IMR-90 (cell line): ENCODE results near the gene NCOA7. TPM values are rescaled to one million over a fixed set of nuclear protein-coding genes. Genes with fewer than 3 reads are reported as not detected.

Source experiments
- ATAC-seq: fragments of 200-7000 bp; cut with Tn5 transposase; 2 replicates; pipeline ENCODE4 v1.9.1; 2020; ENCODE audit warnings: low read depth, mild to moderate bottlenecking, moderate library complexity
- BruUV-seq: library from RNA; stranded (reverse); fragments of 400-500 nt; replicated peaks from 2 replicates; lab custom pipeline; 2021; lab: Mats Ljungman, UMichigan
- CTCF ChIA-PET: fragments of 300-600 bp; formaldehyde crosslinking; extraction: SDS; loops from one replicate; lab custom pipeline; 2021; ENCODE audit warnings: antibody characterized with exemption; lab: Yijun Ruan, JAX
- POLR2A ChIA-PET: fragments of 300-600 bp; sonication (Branson Sonifier 250); formaldehyde crosslinking; loops from one replicate; lab custom pipeline; 2022; ENCODE audit warnings: antibody characterized with exemption; ENCODE audit not compliant: unreplicated experiment; lab: Charles Lee
- DNase-seq: peaks from one replicate; pipeline ENCODE4 v3.0.0; 2013
- H2AFZ ChIP-seq: replicated peaks from 2 replicates; pipeline ENCODE3; 2013; ENCODE audit warnings: low read length, mild to moderate bottlenecking; ENCODE audit not compliant: poor library complexity
- H2AK5ac ChIP-seq: 2 replicates; pipeline ENCODE4 v1.6.1; 2013; ENCODE audit warnings: low read depth, low read length, inconsistent platforms
- H2AK9ac ChIP-seq: replicated peaks from 2 replicates; pipeline ENCODE3; 2013; ENCODE audit warnings: mild to moderate bottlenecking, low read depth, low read length, moderate library complexity; ENCODE audit not compliant: poor library complexity
- H2BK120ac ChIP-seq: 2 replicates; pipeline ENCODE4 v1.6.1; 2013; ENCODE audit warnings: low read depth, low read length, inconsistent platforms
- H2BK15ac ChIP-seq: 3 replicates; pipeline ENCODE4 v1.6.1; 2013; ENCODE audit warnings: low read depth, low read length, inconsistent platforms
- H2BK20ac ChIP-seq: 2 replicates; pipeline ENCODE4 v1.6.1; 2013; ENCODE audit warnings: low read depth, mild to moderate bottlenecking, inconsistent platforms, low read length, moderate library complexity
- H2BK5ac ChIP-seq: 2 replicates; pipeline ENCODE4 v1.6.1; 2013; ENCODE audit warnings: mild to moderate bottlenecking, low read depth, low read length, inconsistent platforms; ENCODE audit not compliant: poor library complexity, severe bottlenecking
- H3K14ac ChIP-seq: replicated peaks from 2 replicates; pipeline ENCODE4 v1.6.1; 2013; ENCODE audit warnings: low read depth, low read length, inconsistent platforms
- H3K18ac ChIP-seq: 2 replicates; pipeline ENCODE4 v1.6.1; 2013; ENCODE audit warnings: low read depth, low read length, control low read depth
- H3K23ac ChIP-seq: 2 replicates; pipeline ENCODE4 v1.6.1; 2013; ENCODE audit warnings: low read depth, low read length, inconsistent platforms
- H3K27ac ChIP-seq: 2 replicates; pipeline ENCODE4 v1.5.1; 2013; ENCODE audit warnings: mild to moderate bottlenecking, control low read depth, low read length; ENCODE audit not compliant: insufficient read depth
- H3K27me3 ChIP-seq: 2 replicates; pipeline ENCODE4 v1.6.1; 2013; ENCODE audit warnings: low read length; ENCODE audit not compliant: control insufficient read depth, insufficient read depth
- H3K36me3 ChIP-seq: 2 replicates; pipeline ENCODE4 v1.6.1; 2013; ENCODE audit warnings: low read length, mixed read lengths; ENCODE audit not compliant: control insufficient read depth, insufficient read depth
- H3K4ac ChIP-seq: 2 replicates; pipeline ENCODE4 v1.6.1; 2013; ENCODE audit warnings: low read depth, low read length, inconsistent platforms
- H3K4me1 ChIP-seq: 2 replicates; pipeline ENCODE4 v1.6.1; 2013; ENCODE audit warnings: low read length, mixed read lengths; ENCODE audit not compliant: control insufficient read depth, insufficient read depth
- H3K4me2 ChIP-seq: 2 replicates; pipeline ENCODE4 v1.6.1; 2013; ENCODE audit warnings: low read depth, mild to moderate bottlenecking, control low read depth, low read length, moderate library complexity
- H3K4me3 ChIP-seq: 2 replicates; pipeline ENCODE4 v1.5.1; 2013; ENCODE audit warnings: low read depth, mild to moderate bottlenecking, control low read depth, low read length, moderate library complexity; ENCODE audit not compliant: insufficient read depth
- H3K56ac ChIP-seq: 2 replicates; pipeline ENCODE4 v1.6.1; 2013; ENCODE audit warnings: low read length, inconsistent platforms; ENCODE audit not compliant: insufficient read depth; ENCODE audit errors: extremely low read depth
- H3K79me1 ChIP-seq, 2 experiments: 2 replicates each; pipeline ENCODE4 v1.6.1; 2013; ENCODE audit warnings: low read length in 2 of 2, inconsistent platforms in 1 of 2, low read depth in 1 of 2
- H3K9ac ChIP-seq: 2 replicates; pipeline ENCODE4 v1.6.1; 2013; ENCODE audit warnings: low read depth, low read length, control low read depth
- H3K9me1 ChIP-seq: 2 replicates; pipeline ENCODE4 v1.6.1; 2013; ENCODE audit warnings: low read length, inconsistent platforms; ENCODE audit not compliant: insufficient read depth
- H3K9me3 ChIP-seq: 2 replicates; pipeline ENCODE4 v1.6.1; 2013; ENCODE audit warnings: low read length; ENCODE audit not compliant: control insufficient read depth, insufficient read depth
- H4K20me1 ChIP-seq: 2 replicates; pipeline ENCODE4 v1.6.1; 2013; ENCODE audit warnings: low read length, inconsistent platforms; ENCODE audit not compliant: insufficient read depth
- H4K5ac ChIP-seq: 2 replicates; pipeline ENCODE4 v1.6.1; 2013; ENCODE audit warnings: mild to moderate bottlenecking, low read depth, low read length, control low read depth
- H4K8ac ChIP-seq, 2 experiments: 2 replicates each; pipeline ENCODE4 v1.6.1; 2013; ENCODE audit warnings: low read depth in 2 of 2, low read length in 2 of 2, control low read depth in 1 of 2, inconsistent platforms in 1 of 2
- H4K91ac ChIP-seq: 2 replicates; pipeline ENCODE4 v1.6.1; 2013; ENCODE audit warnings: low read depth, low read length, inconsistent platforms; ENCODE audit not compliant: insufficient read depth
- BHLHE40 ChIP-seq: fragments of 150-350 bp; IDR thresholded peaks from 2 replicates; pipeline ENCODE4 v1.6.1; 2016; ENCODE audit warnings: mild to moderate bottlenecking, low read depth, low read length
- CEBPB ChIP-seq: IDR thresholded peaks from 2 replicates; pipeline ENCODE4 v1.6.1; 2012; ENCODE audit warnings: low read depth, low read length, improper control_type of control experiment
- CHD1 ChIP-seq: IDR thresholded peaks from 2 replicates; pipeline ENCODE4 v1.6.1; 2012; ENCODE audit warnings: low read depth, low read length, improper control_type of control experiment
- FOS ChIP-seq: fragments of 150-350 bp; IDR thresholded peaks from 2 replicates; pipeline ENCODE4 v1.6.1; 2016; ENCODE audit warnings: low read depth, low read length
- MAFK ChIP-seq: IDR thresholded peaks from 2 replicates; pipeline ENCODE4 v1.6.1; 2012; ENCODE audit warnings: low read depth, low read length, improper control_type of control experiment
- MAZ ChIP-seq: IDR thresholded peaks from 2 replicates; pipeline ENCODE4 v1.6.1; 2012; ENCODE audit warnings: low read depth, mild to moderate bottlenecking, low read length, improper control_type of control experiment, moderate library complexity, borderline replicate concordance
- MXI1 ChIP-seq: IDR thresholded peaks from 2 replicates; pipeline ENCODE4 v1.6.1; 2012; ENCODE audit warnings: low read depth, mild to moderate bottlenecking, low read length, moderate library complexity, borderline replicate concordance
- NFE2L2 ChIP-seq: fragments of 150-350 bp; IDR thresholded peaks from 2 replicates; pipeline ENCODE4 v1.6.1; 2016; ENCODE audit warnings: low read depth, mild to moderate bottlenecking, low read length
- POLR2A ChIP-seq: IDR thresholded peaks from 2 replicates; pipeline ENCODE4 v1.6.1; 2012; ENCODE audit warnings: mild to moderate bottlenecking, low read depth, low read length
- RAD21 ChIP-seq: IDR thresholded peaks from 2 replicates; pipeline ENCODE4 v1.6.1; 2012; ENCODE audit warnings: low read length, improper control_type of control experiment
- RCOR1 ChIP-seq: IDR thresholded peaks from 2 replicates; pipeline ENCODE4 v1.6.1; 2012; ENCODE audit warnings: mild to moderate bottlenecking, low read length, improper control_type of control experiment; ENCODE audit not compliant: insufficient replicate concordance
- RFX5 ChIP-seq: IDR thresholded peaks from 2 replicates; pipeline ENCODE4 v1.8.0; 2012; ENCODE audit warnings: low read depth, mild to moderate bottlenecking, low read length, moderate library complexity
- SMC3 ChIP-seq: fragments of 150-350 bp; IDR thresholded peaks from 2 replicates; pipeline ENCODE4 v1.6.1; 2016; ENCODE audit warnings: low read depth, mild to moderate bottlenecking, antibody characterized with exemption, low read length, moderate library complexity
- WGBS, 2 experiments: methylation state at CpG; one replicate each; pipeline versions ENCODE4 v1.1.5 to v1.1.7; 2013; ENCODE audit warnings: missing lambda C conversion rate in 2 of 2; ENCODE audit not compliant: insufficient read length in 1 of 2; ENCODE audit errors: extremely low coverage in 2 of 2; 5-methylcytosine and 5-hydroxymethylcytosine counted together
- dilution Hi-C: fragments of 300-500 bp; cut with HindIII; formaldehyde crosslinking; loops from one replicate; pipeline ENCODE4 v1.14.3; 2018; ENCODE audit warnings: low sequenced_read_pairs; ENCODE audit not compliant: unreplicated experiment
- in situ Hi-C: fragments of 300-500 bp; cut with MboI; formaldehyde crosslinking; loops from 3 replicates; pipeline ENCODE4 v1.14.3; 2019; ENCODE audit warnings: low sequenced_read_pairs, inconsistent platforms, mixed read lengths
- intact Hi-C: fragments of 100-400 bp; cut with micrococcal nuclease; formaldehyde crosslinking; loops from 2 replicates; pipeline ENCODE4 v1.10.0; 2022
- polyA plus RNA-seq, 3 experiments: library from polyadenylated mRNA; depleted of rRNA; stranded (reverse); fragments of >200 nt; gene quantifications; 2 replicates each; pipeline ENCODE4 v1.2.3, GENCODE V29; 2012; ENCODE audit warnings: low replicate concordance in 1 of 3
- total RNA-seq: library from RNA; depleted of rRNA; stranded (reverse); fragments of >200 nt; gene quantifications from 2 replicates; pipeline ENCODE4 v1.2.3, GENCODE V29; 2012
- TF ChIP-seq, protein P1 (sequence below): fragments of 150-350 bp; IDR thresholded peaks from 2 replicates; pipeline ENCODE4 v1.6.1; 2016; ENCODE audit warnings: low read depth, mild to moderate bottlenecking, low read length, moderate library complexity, borderline replicate concordance
- TF ChIP-seq, protein P2 (sequence below): conservative IDR thresholded peaks from 2 replicates; pipeline ENCODE4 v1.5.1; 2012; ENCODE audit warnings: mild to moderate bottlenecking, low read depth, low read length, improper control_type of control experiment
- TF ChIP-seq, protein P3 (sequence below): fragments of 150-350 bp; IDR thresholded peaks from 2 replicates; pipeline ENCODE4 v1.6.1; 2017; ENCODE audit warnings: mild to moderate bottlenecking, antibody characterized with exemption, low read length, low read depth

NCOA7 gene
- total and polyA plus RNA-seq, 2 of the 4 experiments (the other 2 are of a cell fraction), result 12.6 to 12.9 TPM

DNA sequence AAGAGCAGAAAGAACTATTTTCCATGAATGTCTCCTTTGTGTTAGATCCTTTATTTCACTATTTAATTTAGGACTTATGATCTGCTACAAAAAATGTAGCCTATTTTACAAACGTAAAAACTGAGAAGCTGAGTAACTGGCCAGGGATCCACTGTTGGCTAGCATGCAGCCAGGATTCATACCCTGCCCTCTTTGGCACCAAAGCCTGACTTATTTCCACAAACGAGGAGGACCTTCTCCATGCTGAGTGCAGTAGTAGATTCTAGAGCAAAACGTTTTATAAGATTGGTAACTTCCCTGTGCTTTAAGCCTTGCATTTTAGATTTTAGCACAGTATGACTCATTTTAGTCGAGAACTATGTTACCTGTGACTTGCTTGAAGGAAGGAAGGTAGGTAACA, 74.3 kb downstream of the NCOA7 start:
- H3K23ac ChIP-seq, result no peak overlapping the region
- H3K4me3 ChIP-seq, result no peak overlapping the region
- no peak overlapping the region for H2BK5ac ChIP-seq
- H3K4me1 ChIP-seq, result peaks cover 4% of the 10 kb centered on the region
- no peak overlapping the region for H2AK5ac ChIP-seq
- dilution Hi-C loops (no loop called here), in situ Hi-C loops (no loop called here), intact Hi-C loops (no loop called here)
- H3K27ac ChIP-seq, result no peak overlapping the region
- DNase-seq (no peak), ATAC-seq (no peak)
- no peak overlapping the region for H2AK9ac ChIP-seq
- BruUV-seq, result no TSS peak
- H3K56ac ChIP-seq, result no peak overlapping the region
- no peak overlapping the region for H2BK120ac ChIP-seq
- H4K5ac ChIP-seq, result no peak overlapping the region
- H3K9ac ChIP-seq, result no peak overlapping the region
- ChIA-PET CTCF (no interaction called here), POLR2A (no interaction called here)
- H3K79me1 ChIP-seq, result no peaks in the 10 kb centered on the region; a peak in 1 of 4 replicates
- WGBS, 2 experiments, result no CpG with 5 or more reads among the region's 4 CpGs
- no peak overlapping the region for H2AFZ ChIP-seq
- H4K8ac ChIP-seq, result no peak overlapping the region
- H3K4ac ChIP-seq, result no peak overlapping the region
- no peaks in the 10 kb centered on the region for H3K36me3 ChIP-seq
- no peak overlapping the region for H3K14ac ChIP-seq
- no peak overlapping the region for H3K4me2 ChIP-seq
- H4K20me1 ChIP-seq, result no peaks in the 10 kb centered on the region
- H3K9me1 ChIP-seq, result peaks cover 5% of the 10 kb centered on the region; the same call in 1 of the 2 replicates
- H3K27me3 ChIP-seq, result no peaks in the 10 kb centered on the region
- no peak overlapping the region for H4K91ac ChIP-seq
- no peak for TF ChIP-seq BHLHE40
- no peak for TF ChIP-seq RFX5
- TF ChIP-seq, protein P1, sequence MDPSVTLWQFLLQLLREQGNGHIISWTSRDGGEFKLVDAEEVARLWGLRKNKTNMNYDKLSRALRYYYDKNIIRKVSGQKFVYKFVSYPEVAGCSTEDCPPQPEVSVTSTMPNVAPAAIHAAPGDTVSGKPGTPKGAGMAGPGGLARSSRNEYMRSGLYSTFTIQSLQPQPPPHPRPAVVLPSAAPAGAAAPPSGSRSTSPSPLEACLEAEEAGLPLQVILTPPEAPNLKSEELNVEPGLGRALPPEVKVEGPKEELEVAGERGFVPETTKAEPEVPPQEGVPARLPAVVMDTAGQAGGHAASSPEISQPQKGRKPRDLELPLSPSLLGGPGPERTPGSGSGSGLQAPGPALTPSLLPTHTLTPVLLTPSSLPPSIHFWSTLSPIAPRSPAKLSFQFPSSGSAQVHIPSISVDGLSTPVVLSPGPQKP, result no peak
- no peak for TF ChIP-seq NFE2L2
- TF ChIP-seq CHD1, result no peak
- TF ChIP-seq, protein P2, sequence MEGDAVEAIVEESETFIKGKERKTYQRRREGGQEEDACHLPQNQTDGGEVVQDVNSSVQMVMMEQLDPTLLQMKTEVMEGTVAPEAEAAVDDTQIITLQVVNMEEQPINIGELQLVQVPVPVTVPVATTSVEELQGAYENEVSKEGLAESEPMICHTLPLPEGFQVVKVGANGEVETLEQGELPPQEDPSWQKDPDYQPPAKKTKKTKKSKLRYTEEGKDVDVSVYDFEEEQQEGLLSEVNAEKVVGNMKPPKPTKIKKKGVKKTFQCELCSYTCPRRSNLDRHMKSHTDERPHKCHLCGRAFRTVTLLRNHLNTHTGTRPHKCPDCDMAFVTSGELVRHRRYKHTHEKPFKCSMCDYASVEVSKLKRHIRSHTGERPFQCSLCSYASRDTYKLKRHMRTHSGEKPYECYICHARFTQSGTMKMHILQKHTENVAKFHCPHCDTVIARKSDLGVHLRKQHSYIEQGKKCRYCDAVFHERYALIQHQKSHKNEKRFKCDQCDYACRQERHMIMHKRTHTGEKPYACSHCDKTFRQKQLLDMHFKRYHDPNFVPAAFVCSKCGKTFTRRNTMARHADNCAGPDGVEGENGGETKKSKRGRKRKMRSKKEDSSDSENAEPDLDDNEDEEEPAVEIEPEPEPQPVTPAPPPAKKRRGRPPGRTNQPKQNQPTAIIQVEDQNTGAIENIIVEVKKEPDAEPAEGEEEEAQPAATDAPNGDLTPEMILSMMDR, result no peak
- TF ChIP-seq, protein P3, sequence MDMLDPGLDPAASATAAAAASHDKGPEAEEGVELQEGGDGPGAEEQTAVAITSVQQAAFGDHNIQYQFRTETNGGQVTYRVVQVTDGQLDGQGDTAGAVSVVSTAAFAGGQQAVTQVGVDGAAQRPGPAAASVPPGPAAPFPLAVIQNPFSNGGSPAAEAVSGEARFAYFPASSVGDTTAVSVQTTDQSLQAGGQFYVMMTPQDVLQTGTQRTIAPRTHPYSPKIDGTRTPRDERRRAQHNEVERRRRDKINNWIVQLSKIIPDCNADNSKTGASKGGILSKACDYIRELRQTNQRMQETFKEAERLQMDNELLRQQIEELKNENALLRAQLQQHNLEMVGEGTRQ, result no peak
- no peak for TF ChIP-seq MAZ
- TF ChIP-seq POLR2A, result no peak
- no peak for TF ChIP-seq RCOR1
- no peak for TF ChIP-seq MAFK
- no peak for TF ChIP-seq MXI1
- TF ChIP-seq FOS, result no peak
- TF ChIP-seq RAD21, result no peak
- no peak for TF ChIP-seq SMC3
- no peak for TF ChIP-seq CEBPB
- H2BK15ac ChIP-seq, result no peak overlapping the region
- H3K9me3 ChIP-seq, result no peaks in the 10 kb centered on the region
- no peak overlapping the region for H2BK20ac ChIP-seq
- H3K18ac ChIP-seq, result no peak overlapping the region
